Liver (tissue), 9 donors: ENCODE measurements around the gene FRMD1. TPM values are rescaled to one million over a fixed set of nuclear protein-coding genes. Genes with fewer than 3 reads are reported as not detected.

Source experiments
- DNase-seq: peaks from one replicate; pipeline ENCODE4 v3.0.0-alpha.2; 2017; ENCODE audit warnings: low spot score
- H3K27ac ChIP-seq, 2 donors: one replicate each; pipeline ENCODE4 v1.7.0; 2013; ENCODE audit warnings: inconsistent platforms in 2 of 2, low read length in 2 of 2, control low read depth in 1 of 2, low read depth in 1 of 2, mild to moderate bottlenecking in 1 of 2
- H3K27me3 ChIP-seq, 4 donors: one replicate each; pipeline versions ENCODE4 v1.6.1 to v1.7.0; 2013; ENCODE audit warnings: low read length in 3 of 4, inconsistent platforms in 1 of 4, mild to moderate bottlenecking in 1 of 4, moderate library complexity in 1 of 4; ENCODE audit not compliant: control insufficient read depth in 4 of 4, insufficient read depth in 4 of 4
- H3K36me3 ChIP-seq, 4 donors: one replicate each; pipeline versions ENCODE4 v1.6.1 to v1.7.0; 2013; ENCODE audit warnings: low read length in 3 of 4, mild to moderate bottlenecking in 3 of 4, low read depth in 1 of 4, moderate library complexity in 1 of 4; ENCODE audit not compliant: control insufficient read depth in 4 of 4, insufficient read depth in 3 of 4
- H3K4me1 ChIP-seq, 4 donors: one replicate each; pipeline versions ENCODE4 v1.6.1 to v1.7.0; 2013; ENCODE audit warnings: low read length in 3 of 4, mild to moderate bottlenecking in 3 of 4, moderate library complexity in 1 of 4; ENCODE audit not compliant: control insufficient read depth in 4 of 4, insufficient read depth in 4 of 4
- H3K4me3 ChIP-seq, 3 donors: one replicate each; pipeline versions ENCODE4 v1.6.1 to v1.7.0; 2013; ENCODE audit warnings: low read length in 3 of 3, control low read depth in 1 of 3, low read depth in 1 of 3, mild to moderate bottlenecking in 1 of 3
- H3K9ac ChIP-seq, 2 donors: one replicate each; pipeline ENCODE4 v1.7.0; 2013; ENCODE audit warnings: low read length in 2 of 2, mild to moderate bottlenecking in 2 of 2, moderate library complexity in 2 of 2, control low read depth in 1 of 2, low read depth in 1 of 2
- H3K9me3 ChIP-seq, 4 donors: one replicate each; pipeline versions ENCODE4 v1.6.1 to v1.7.0; 2013; ENCODE audit warnings: low read length in 3 of 4; ENCODE audit not compliant: control insufficient read depth in 4 of 4
- FOXA2 ChIP-seq: IDR thresholded peaks from 2 replicates; pipeline ENCODE4 v1.6.1; 2016; ENCODE audit warnings: antibody characterized with exemption
- HNF4A ChIP-seq, 2 donors: conservative IDR thresholded peaks; 2 replicates each; pipeline ENCODE4 v1.6.1; 2016; ENCODE audit warnings: antibody characterized with exemption in 2 of 2, mild to moderate bottlenecking in 2 of 2
- HNF4G ChIP-seq: IDR thresholded peaks from 2 replicates; pipeline ENCODE4 v1.6.1; 2016; ENCODE audit warnings: antibody characterized with exemption
- JUND ChIP-seq, 2 donors: IDR thresholded peaks; 2 replicates each; pipeline ENCODE4 v1.6.1; 2016; ENCODE audit warnings: antibody characterized with exemption in 2 of 2
- NR2F2 ChIP-seq: IDR thresholded peaks from 2 replicates; pipeline ENCODE4 v1.6.1; 2016; ENCODE audit warnings: antibody characterized with exemption
- REST ChIP-seq: IDR thresholded peaks from 2 replicates; pipeline ENCODE4 v1.6.1; 2016; ENCODE audit warnings: antibody characterized with exemption, mild to moderate bottlenecking
- SP1 ChIP-seq: IDR thresholded peaks from 2 replicates; pipeline ENCODE4 v1.6.1; 2018; ENCODE audit warnings: antibody characterized with exemption, mild to moderate bottlenecking
- YY1 ChIP-seq: IDR thresholded peaks from 2 replicates; pipeline ENCODE4 v1.6.1; 2016; ENCODE audit warnings: antibody characterized with exemption, mild to moderate bottlenecking
- ZBTB33 ChIP-seq: IDR thresholded peaks from 2 replicates; pipeline ENCODE4 v1.6.1; 2016; ENCODE audit warnings: antibody characterized with exemption
- WGBS: extraction: QIAGEN DNeasy Blood & Tissue Kit; methylation state at CpG from one replicate; pipeline ENCODE4 v1.1.7; 2013; 5-methylcytosine and 5-hydroxymethylcytosine counted together
- polyA plus RNA-seq, 2 donors: library from polyadenylated mRNA; stranded (reverse) in 1 of 2; unstranded in 1 of 2; fragments of 200-250 nt in 1 of 2; fragments of >200 nt in 1 of 2; fragmentation: Nextera tagmentation in 1 of 2; extraction: Ambion mirVana in 1 of 2; gene quantifications; one replicate each; pipeline versions ENCODE4 v1.2.1 to v1.2.3, GENCODE V29; 2013 to 2015
- total RNA-seq, 2 donors: library from RNA; depleted of rRNA; stranded (reverse); fragments of >200 nt; gene quantifications; one replicate each; pipeline ENCODE4 v1.2.3, GENCODE V29; 2014
- donor health status: healthy.
- donor health status: healthy.
- donor health status: healthy.
- donor health status: healthy.
- donor health status: healthy.

Gene FRMD1
- total and polyA plus RNA-seq, 4 donors: 0.04 to 0.17 (median 0.12) TPM

GRCh38 chr6:168100803-168101589 lies 22.0 kb upstream of the FRMD1 start:
- Histone ChIP-seq H3K9me3 (no peaks in the 10 kb centered on the region), H3K27ac (no peak overlapping the region), H3K4me1 (no peaks in the 10 kb centered on the region), H3K36me3 (no peaks in the 10 kb centered on the region), H3K9ac (no peak overlapping the region), H3K4me3 (no peak overlapping the region), H3K27me3 (peaks cover 0 to 5% (median 4%) of the 10 kb centered on the region in 4 donors)
- DNase-seq: no peak
- no peak for TF ChIP-seq HNF4A (conservative IDR thresholded peaks at IDR 0.05)
- 15% methylated on average over 52 of the region's 52 CpGs for WGBS

- 78% methylated on average over 26 of the region's 26 CpGs for WGBS
- Histone ChIP-seq H3K9ac (no peak overlapping the region), H3K27me3 (peaks cover 0 to 5% (median 4%) of the 10 kb centered on the region in 4 donors), H3K27ac (no peak overlapping the region), H3K9me3 (no peaks in the 10 kb centered on the region), H3K4me3 (no peak overlapping the region), H3K4me1 (no peaks in the 10 kb centered on the region), H3K36me3 (no peaks in the 10 kb centered on the region)
- no peak for TF ChIP-seq JUND (IDR thresholded peaks at IDR 0.05)
- no peak for TF ChIP-seq NR2F2
- TF ChIP-seq SP1: no peak
- no peak for TF ChIP-seq REST
- no peak for TF ChIP-seq YY1
- TF ChIP-seq ZBTB33: no peak
- TF ChIP-seq FOXA2: no peak
- TF ChIP-seq HNF4A (conservative IDR thresholded peaks at IDR 0.05): no peak
- no peak for TF ChIP-seq HNF4G
- DNase-seq: no peak
These were observed 21.2 kb upstream of the FRMD1 start for GRCh38 chr6:168100011-168100802.
